Measurements from ENCODE around the gene LRCH1.

DNA sequence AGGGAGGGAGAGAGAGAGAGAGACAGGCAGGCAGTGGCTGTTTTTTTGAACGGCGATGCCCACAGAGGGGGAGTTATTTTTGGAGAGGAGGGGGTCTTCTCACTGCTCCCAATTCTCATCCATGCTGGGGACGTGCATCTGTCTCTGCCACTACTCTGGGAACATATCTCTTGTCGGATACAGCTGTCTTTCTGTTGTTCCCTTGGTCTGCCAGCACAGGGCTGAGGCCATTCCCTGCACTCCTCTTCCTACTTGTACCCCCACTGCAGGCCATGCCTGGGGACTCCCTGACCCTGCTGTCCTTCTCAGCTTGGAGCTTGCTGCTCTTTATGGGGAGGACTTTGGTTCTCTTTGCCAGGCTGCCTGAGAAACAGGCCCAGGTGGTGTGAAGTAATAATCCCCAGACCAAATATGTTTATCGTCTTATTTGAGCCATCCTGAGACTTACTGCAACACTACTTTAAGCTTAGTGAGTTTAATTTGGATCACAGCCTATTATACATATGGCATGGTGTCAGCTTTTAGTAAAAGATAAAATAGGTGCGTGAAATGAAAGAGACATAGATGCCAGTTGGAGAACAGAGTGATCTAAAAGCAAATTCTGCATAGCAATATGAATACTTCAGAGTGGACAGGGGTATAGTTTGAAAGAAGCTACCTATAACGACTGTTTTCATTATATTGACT lies 19.1 kb downstream of the LRCH1 start:
- TF ChIP-seq EP300 (IDR thresholded peaks at IDR 0.05): no peak
- TF ChIP-seq, protein P1, sequence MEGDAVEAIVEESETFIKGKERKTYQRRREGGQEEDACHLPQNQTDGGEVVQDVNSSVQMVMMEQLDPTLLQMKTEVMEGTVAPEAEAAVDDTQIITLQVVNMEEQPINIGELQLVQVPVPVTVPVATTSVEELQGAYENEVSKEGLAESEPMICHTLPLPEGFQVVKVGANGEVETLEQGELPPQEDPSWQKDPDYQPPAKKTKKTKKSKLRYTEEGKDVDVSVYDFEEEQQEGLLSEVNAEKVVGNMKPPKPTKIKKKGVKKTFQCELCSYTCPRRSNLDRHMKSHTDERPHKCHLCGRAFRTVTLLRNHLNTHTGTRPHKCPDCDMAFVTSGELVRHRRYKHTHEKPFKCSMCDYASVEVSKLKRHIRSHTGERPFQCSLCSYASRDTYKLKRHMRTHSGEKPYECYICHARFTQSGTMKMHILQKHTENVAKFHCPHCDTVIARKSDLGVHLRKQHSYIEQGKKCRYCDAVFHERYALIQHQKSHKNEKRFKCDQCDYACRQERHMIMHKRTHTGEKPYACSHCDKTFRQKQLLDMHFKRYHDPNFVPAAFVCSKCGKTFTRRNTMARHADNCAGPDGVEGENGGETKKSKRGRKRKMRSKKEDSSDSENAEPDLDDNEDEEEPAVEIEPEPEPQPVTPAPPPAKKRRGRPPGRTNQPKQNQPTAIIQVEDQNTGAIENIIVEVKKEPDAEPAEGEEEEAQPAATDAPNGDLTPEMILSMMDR (IDR thresholded peaks at IDR 0.05): no peak
